GM23338 (cell line): ENCODE data around the gene CES1. TPM values are rescaled to one million over a fixed set of nuclear protein-coding genes. Genes with fewer than 3 reads are reported as not detected.
"Not testable (repeated sequence)": the region's sequence is repeated elsewhere in the genome, so short reads cannot be mapped to it uniquely, and the experiment has no call there.

Experiments used
- ATAC-seq: fragments of 200-7000 bp; cut with Tn5 transposase; 3 replicates; pipeline ENCODE4 v1.9.1; 2020
- DNase-seq: peaks from one replicate; pipeline ENCODE4 v3.0.0-alpha.2; 2015; ENCODE audit warnings: low spot score
- H2AFZ ChIP-seq: fragments of 200-600 bp; sonication (generic); 2 replicates; pipeline ENCODE4 v1.8.0; 2016; ENCODE audit warnings: antibody characterized with exemption, mild to moderate bottlenecking, moderate library complexity
- H3F3A ChIP-seq: fragments of 200-600 bp; sonication (generic); replicated peaks from 2 replicates; pipeline ENCODE4 v1.8.0; 2017; ENCODE audit warnings: antibody characterized with exemption, mixed run types, low read depth
- H3K27ac ChIP-seq: fragments of 200-600 bp; sonication (generic); 2 replicates; pipeline ENCODE4 v1.6.1; 2016; ENCODE audit warnings: low read depth
- H3K27me3 ChIP-seq: fragments of 200-600 bp; sonication (generic); 2 replicates; pipeline ENCODE4 v1.8.0; 2016; ENCODE audit warnings: mild to moderate bottlenecking, mixed run types, moderate library complexity; ENCODE audit not compliant: insufficient read depth
- H3K36me3 ChIP-seq: fragments of 200-600 bp; sonication (generic); 2 replicates; pipeline ENCODE4 v1.8.0; 2016; ENCODE audit warnings: mild to moderate bottlenecking; ENCODE audit not compliant: insufficient read depth
- H3K4me1 ChIP-seq: fragments of 200-600 bp; sonication (generic); 2 replicates; pipeline ENCODE4 v1.8.0; 2016; ENCODE audit warnings: mild to moderate bottlenecking, moderate library complexity; ENCODE audit not compliant: insufficient read depth
- H3K4me2 ChIP-seq: fragments of 200-600 bp; sonication (generic); 2 replicates; pipeline ENCODE4 v1.7.1; 2017; ENCODE audit warnings: mixed run types
- H3K4me3 ChIP-seq: fragments of 200-600 bp; sonication (generic); 2 replicates; pipeline ENCODE4 v1.6.1; 2016; ENCODE audit warnings: mixed run types
- H3K79me2 ChIP-seq: fragments of 200-600 bp; sonication (generic); replicated peaks from 2 replicates; pipeline ENCODE4 v1.8.0; 2017; ENCODE audit warnings: mild to moderate bottlenecking; ENCODE audit not compliant: insufficient read depth
- H3K9me2 ChIP-seq: fragments of 200-600 bp; sonication (generic); 2 replicates; pipeline ENCODE4 v1.8.0; 2017; ENCODE audit not compliant: insufficient read depth
- H4K20me1 ChIP-seq: fragments of 200-600 bp; sonication (generic); replicated peaks from 2 replicates; pipeline ENCODE4 v1.8.0; 2017; ENCODE audit warnings: mild to moderate bottlenecking; ENCODE audit not compliant: insufficient read depth
- H3K27ac Mint-ChIP-seq: 2 replicates; pipeline ENCODE4 v1.8.0; 2020; ENCODE audit warnings: inconsistent platforms, mild to moderate bottlenecking, moderate library complexity, mixed read lengths
- H3K27me3 Mint-ChIP-seq: 3 replicates; pipeline ENCODE4 v1.8.0; 2022; ENCODE audit warnings: low read depth, mild to moderate bottlenecking, moderate library complexity, mixed read lengths, inconsistent platforms; ENCODE audit not compliant: insufficient read depth, poor library complexity
- H3K36me3 Mint-ChIP-seq: 3 replicates; pipeline ENCODE4 v1.8.0; 2021; ENCODE audit warnings: low read depth, mild to moderate bottlenecking, inconsistent platforms, moderate library complexity, mixed read lengths
- H3K4me1 Mint-ChIP-seq: 3 replicates; pipeline ENCODE4 v1.8.0; 2020; ENCODE audit warnings: mild to moderate bottlenecking, inconsistent platforms, mixed read lengths
- H3K4me3 Mint-ChIP-seq: 3 replicates; pipeline ENCODE4 v1.8.0; 2021; ENCODE audit warnings: moderate library complexity, mild to moderate bottlenecking, inconsistent platforms, mixed read lengths
- H3K9me3 Mint-ChIP-seq: 3 replicates; pipeline ENCODE4 v1.8.0; 2020; ENCODE audit warnings: moderate library complexity, mild to moderate bottlenecking, inconsistent platforms, mixed read lengths
- CREB1 ChIP-seq: fragments of 250-450 bp; sonication (Bioruptor Pico); IDR thresholded peaks from 2 replicates; pipeline ENCODE4 v1.5.0; 2020; ENCODE audit warnings: low read depth, mild to moderate bottlenecking, moderate library complexity
- ETS1 ChIP-seq: IDR thresholded peaks from 2 replicates; pipeline ENCODE4 v1.6.1; 2016; ENCODE audit warnings: antibody characterized with exemption
- EZH2 ChIP-seq: fragments of 200-600 bp; sonication (generic); IDR thresholded peaks from one replicate; pipeline ENCODE4 v1.8.0; 2017; ENCODE audit warnings: antibody characterized with exemption, mild to moderate bottlenecking, low read depth; ENCODE audit not compliant: unreplicated experiment
- JUNB ChIP-seq: IDR thresholded peaks from one replicate; pipeline ENCODE4 v1.6.1; 2016; ENCODE audit warnings: antibody characterized with exemption; ENCODE audit not compliant: unreplicated experiment
- NANOG ChIP-seq: IDR thresholded peaks from 2 replicates; pipeline ENCODE4 v1.6.1; 2016; ENCODE audit warnings: antibody characterized with exemption, borderline replicate concordance
- POLR2AphosphoS5 ChIP-seq: IDR thresholded peaks from 2 replicates; pipeline ENCODE4 v1.6.1; 2016; ENCODE audit warnings: antibody characterized with exemption, low read depth
- STAT1 ChIP-seq: IDR thresholded peaks from one replicate; pipeline ENCODE4 v1.6.1; 2016; ENCODE audit warnings: antibody characterized with exemption; ENCODE audit not compliant: unreplicated experiment
- ZNF114 ChIP-seq: fragments of 250-450 bp; sonication (Bioruptor Pico); IDR thresholded peaks from 2 replicates; pipeline ENCODE4 v1.5.0; 2020; ENCODE audit warnings: mild to moderate bottlenecking, moderate library complexity
- ZNF462 ChIP-seq: fragments of 250-450 bp; sonication (Bioruptor Pico); IDR thresholded peaks from 2 replicates; pipeline ENCODE4 v1.5.0; 2020; ENCODE audit warnings: mild to moderate bottlenecking, moderate library complexity
- polyA plus RNA-seq: library from polyadenylated mRNA; unstranded; fragments of >200 nt; fragmentation: Nextera tagmentation; extraction: Ambion mirVana; gene quantifications from 2 replicates; pipeline ENCODE4 v1.2.1, GENCODE V29; 2016
- total RNA-seq: library from RNA; depleted of rRNA; stranded (reverse); fragments of >200 nt; shearing (Covaris generic); gene quantifications from 2 replicates; pipeline ENCODE4 v1.2.3, GENCODE V29; 2014

Gene CES1
- total and polyA plus RNA-seq, 2 experiments from 2014 or later, result 1.5 TPM; not detected in 1

- no peak for TF ChIP-seq ZNF462
- no peak for TF ChIP-seq NANOG
These were observed 2.1 kb downstream of the CES1 start (continued) for GRCh38 chr16:55830658-55831294.

GRCh38 chr16:55829232-55829631 is 3.7 kb downstream of the CES1 start:
- not testable (repeated sequence) for H4K20me1 ChIP-seq, H3F3A ChIP-seq, H3K4me1 Mint-ChIP-seq, H3K36me3 ChIP-seq, H3K36me3 Mint-ChIP-seq, H3K79me2 ChIP-seq, H3K9me3 Mint-ChIP-seq, DNase-seq, H2AFZ ChIP-seq, H3K4me3 ChIP-seq, H3K27ac ChIP-seq, H3K4me1 ChIP-seq, H3K27me3 Mint-ChIP-seq, H3K4me2 ChIP-seq, ATAC-seq, H3K4me3 Mint-ChIP-seq, H3K9me2 ChIP-seq, H3K27ac Mint-ChIP-seq, H3K27me3 ChIP-seq

- H3K4me1 ChIP-seq, result no peaks in the 10 kb centered on the region
- H3F3A ChIP-seq, result no peaks in the 10 kb centered on the region
- Mint-ChIP-seq H3K4me3 (no peak overlapping the region), H3K4me1 (peaks cover 7% of the 10 kb centered on the region; the same call in 1 of the 3 replicates), H3K27me3 (peaks cover 2% of the 10 kb centered on the region), H3K36me3 (no peaks in the 10 kb centered on the region), H3K9me3 (no peaks in the 10 kb centered on the region; the same call in 2 of the 3 replicates), H3K27ac (no peak overlapping the region)
- no peak for ATAC-seq
- no peak for DNase-seq
- no peaks in the 10 kb centered on the region for H3K9me2 ChIP-seq
- H3K4me3 ChIP-seq, result no peak overlapping the region
- H2AFZ ChIP-seq, result no peak overlapping the region
- no peak overlapping the region for H3K27ac ChIP-seq
- no peak overlapping the region for H3K4me2 ChIP-seq
- no peaks in the 10 kb centered on the region for H3K27me3 ChIP-seq
- no peaks in the 10 kb centered on the region for H3K79me2 ChIP-seq
- H3K36me3 ChIP-seq, result no peaks in the 10 kb centered on the region
- no peaks in the 10 kb centered on the region for H4K20me1 ChIP-seq
- no peak for TF ChIP-seq STAT1
- no peak for TF ChIP-seq ZNF114 (CRISPR knock-in tag)
- no peak for TF ChIP-seq EZH2
- no peak for TF ChIP-seq CREB1 (CRISPR knock-in tag)
- no peak for TF ChIP-seq POLR2AphosphoS5
- TF ChIP-seq NANOG, result no peak
- TF ChIP-seq JUNB, result no peak
- TF ChIP-seq ETS1, result no peak
These were observed 4.2 kb downstream of the CES1 start for GRCh38 chr16:55828680-55829079.
